GM10248 (cell line): Measurements from ENCODE around the gene NFIX.

Experiments used
- CTCF ChIA-PET: fragments of 300-600 bp; sonication (Branson Sonifier 250); formaldehyde crosslinking; extraction: SDS; loops from one replicate; lab custom pipeline; 2021; ENCODE audit warnings: antibody characterized with exemption; lab: Yijun Ruan, JAX
- POLR2A ChIA-PET: fragments of 350-650 bp; sonication (Branson Sonifier 250); formaldehyde crosslinking; extraction: SDS; loops from one replicate; lab custom pipeline; 2020; ENCODE audit warnings: antibody characterized with exemption; lab: Yijun Ruan, JAX
- DNase-seq: peaks from one replicate; pipeline ENCODE4 v3.0.0; 2012; ENCODE audit errors: extremely low spot score
- TF ChIP-seq, protein P1 (sequence below): IDR thresholded peaks from 2 replicates; pipeline ENCODE4 v1.5.1; 2012; ENCODE audit warnings: mild to moderate bottlenecking, low read depth; ENCODE audit errors: extremely low read depth, missing control alignments, control extremely low read depth

The NFIX gene

DNA sequence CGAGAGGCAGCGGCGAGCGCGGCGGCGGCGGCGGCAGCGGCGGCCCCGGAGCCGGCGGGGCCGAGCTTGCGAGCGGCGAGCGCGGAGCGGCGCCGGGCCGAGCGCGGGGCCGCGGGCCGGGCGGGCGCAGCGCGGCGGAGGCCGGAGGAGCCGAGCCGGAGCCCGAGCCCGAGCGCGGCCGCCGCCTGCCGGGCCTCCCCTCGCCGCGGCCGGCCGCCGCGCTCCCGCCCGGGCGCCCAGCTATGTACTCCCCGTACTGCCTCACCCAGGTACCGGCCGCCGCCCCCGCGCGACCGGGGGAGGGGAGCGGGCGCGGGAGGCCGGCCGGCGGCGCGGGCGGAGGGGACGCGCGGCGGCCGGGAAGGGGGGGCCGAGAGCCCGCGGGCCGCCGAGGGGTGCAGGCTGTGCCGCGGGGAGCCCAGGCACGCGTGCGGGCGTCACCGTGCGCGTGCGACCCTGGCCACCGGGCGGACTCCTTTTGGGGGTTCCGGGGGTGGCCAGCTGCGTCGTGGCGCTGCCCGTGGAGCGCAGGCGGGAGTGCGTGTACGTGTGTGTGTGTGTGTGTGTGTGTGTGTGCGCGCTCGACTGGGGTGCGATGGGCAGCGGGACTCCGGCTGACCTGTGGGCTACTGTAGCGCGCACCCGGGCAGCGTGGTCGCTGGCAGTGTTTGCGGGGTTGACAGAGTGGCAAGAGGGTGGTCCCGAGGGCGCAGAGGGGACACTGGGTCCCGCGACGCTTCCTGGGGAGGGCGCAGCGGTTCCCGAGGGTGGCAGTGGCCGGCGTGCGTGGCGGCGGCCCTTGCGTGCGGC is 526 bp downstream of the NFIX start:
- TF ChIP-seq, protein P1, sequence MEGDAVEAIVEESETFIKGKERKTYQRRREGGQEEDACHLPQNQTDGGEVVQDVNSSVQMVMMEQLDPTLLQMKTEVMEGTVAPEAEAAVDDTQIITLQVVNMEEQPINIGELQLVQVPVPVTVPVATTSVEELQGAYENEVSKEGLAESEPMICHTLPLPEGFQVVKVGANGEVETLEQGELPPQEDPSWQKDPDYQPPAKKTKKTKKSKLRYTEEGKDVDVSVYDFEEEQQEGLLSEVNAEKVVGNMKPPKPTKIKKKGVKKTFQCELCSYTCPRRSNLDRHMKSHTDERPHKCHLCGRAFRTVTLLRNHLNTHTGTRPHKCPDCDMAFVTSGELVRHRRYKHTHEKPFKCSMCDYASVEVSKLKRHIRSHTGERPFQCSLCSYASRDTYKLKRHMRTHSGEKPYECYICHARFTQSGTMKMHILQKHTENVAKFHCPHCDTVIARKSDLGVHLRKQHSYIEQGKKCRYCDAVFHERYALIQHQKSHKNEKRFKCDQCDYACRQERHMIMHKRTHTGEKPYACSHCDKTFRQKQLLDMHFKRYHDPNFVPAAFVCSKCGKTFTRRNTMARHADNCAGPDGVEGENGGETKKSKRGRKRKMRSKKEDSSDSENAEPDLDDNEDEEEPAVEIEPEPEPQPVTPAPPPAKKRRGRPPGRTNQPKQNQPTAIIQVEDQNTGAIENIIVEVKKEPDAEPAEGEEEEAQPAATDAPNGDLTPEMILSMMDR: no peak
- POLR2A ChIA-PET: no interaction called here
- peak; percentile 64 for DNase-seq
- CTCF ChIA-PET: no interaction called here

DNA sequence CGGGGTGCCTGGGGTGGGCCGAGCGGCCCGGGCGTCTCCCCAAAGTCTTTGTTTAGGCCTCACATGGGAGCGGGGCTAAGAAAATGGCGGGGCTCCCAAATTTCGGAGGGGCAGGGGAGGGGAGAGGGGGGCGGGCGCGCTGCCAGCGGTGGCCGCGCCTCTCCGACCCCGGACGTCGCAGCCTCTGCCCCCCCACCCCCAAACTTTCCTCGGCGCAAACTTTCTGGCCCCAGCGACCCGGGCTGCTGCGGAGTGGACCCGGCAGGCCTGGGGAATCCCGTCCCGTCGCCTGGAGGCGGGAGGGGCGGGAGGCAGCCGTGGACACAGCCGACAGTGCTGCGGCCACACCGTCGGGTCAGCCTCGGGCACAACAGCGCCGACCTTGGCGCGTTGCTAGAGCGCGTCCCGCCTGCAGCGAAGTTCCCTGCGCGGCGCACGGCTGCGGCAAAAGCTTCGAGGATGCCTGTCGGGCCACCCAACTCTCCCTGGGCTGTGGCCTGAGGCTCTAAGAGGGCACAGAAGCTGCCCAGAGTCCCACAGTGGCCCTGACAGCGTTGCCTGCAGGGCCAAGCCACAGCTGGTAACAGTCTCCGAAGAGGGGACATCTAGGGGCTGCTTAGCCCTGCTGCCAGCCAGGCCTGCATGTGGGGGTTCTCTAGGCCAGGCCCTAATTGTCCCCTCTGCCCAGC is 1.3 kb downstream of the NFIX start:
- ChIA-PET POLR2A (no interaction called here), CTCF (interaction anchor here (1.4 kb wide), 1 partner anchor 31 kb away, joined by 4 read pairs; no protein-coding TSS in a partner anchor)
- TF ChIP-seq, protein P1: no peak
- DNase-seq: no peak

DNA sequence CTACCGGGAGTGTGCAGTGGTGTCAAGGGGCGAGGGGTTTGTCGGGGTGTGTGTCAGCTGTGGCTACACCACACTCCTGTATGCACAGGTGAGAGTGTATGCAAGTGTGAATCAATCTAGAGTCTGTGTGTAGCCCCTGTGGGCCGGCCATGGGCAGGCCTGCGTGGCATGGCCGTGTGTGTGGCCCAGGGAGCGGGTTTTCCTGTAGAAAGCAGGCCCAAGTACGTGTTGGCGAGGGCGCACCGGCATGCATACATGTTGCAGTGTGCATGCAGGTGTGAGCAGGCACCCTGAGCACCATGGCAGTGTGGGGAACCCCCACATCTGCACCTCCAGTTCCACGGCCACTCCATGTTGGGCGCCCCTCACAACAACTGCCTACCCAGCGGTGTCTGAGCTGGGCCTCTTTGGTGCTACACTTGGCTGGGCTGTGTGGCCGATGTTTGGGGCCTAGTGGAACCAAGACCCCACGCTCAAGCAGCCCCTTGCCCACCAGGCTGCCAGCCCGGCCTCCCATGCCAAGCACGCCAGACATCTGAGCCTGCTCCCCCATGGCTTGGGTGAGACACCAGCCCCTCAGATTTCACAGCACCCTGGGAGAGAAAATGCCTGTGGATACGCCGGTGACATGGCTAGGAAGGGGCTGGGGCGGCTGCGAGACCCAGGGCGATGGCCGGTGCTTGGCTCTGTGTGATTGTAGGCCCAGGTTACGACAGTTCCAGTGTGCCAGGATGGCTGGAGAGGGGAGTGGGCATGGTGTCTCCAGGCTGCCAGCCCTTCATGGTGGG is 2.1 kb downstream of the NFIX start:
- TF ChIP-seq, protein P1: no peak
- ChIA-PET CTCF (interaction anchor here (1.4 to 1.9 kb wide), 2 partner anchors 20 to 32 kb away, joined by 4 to 5 read pairs; no protein-coding TSS in a partner anchor), POLR2A (no interaction called here)
- DNase-seq: no peak

DNA sequence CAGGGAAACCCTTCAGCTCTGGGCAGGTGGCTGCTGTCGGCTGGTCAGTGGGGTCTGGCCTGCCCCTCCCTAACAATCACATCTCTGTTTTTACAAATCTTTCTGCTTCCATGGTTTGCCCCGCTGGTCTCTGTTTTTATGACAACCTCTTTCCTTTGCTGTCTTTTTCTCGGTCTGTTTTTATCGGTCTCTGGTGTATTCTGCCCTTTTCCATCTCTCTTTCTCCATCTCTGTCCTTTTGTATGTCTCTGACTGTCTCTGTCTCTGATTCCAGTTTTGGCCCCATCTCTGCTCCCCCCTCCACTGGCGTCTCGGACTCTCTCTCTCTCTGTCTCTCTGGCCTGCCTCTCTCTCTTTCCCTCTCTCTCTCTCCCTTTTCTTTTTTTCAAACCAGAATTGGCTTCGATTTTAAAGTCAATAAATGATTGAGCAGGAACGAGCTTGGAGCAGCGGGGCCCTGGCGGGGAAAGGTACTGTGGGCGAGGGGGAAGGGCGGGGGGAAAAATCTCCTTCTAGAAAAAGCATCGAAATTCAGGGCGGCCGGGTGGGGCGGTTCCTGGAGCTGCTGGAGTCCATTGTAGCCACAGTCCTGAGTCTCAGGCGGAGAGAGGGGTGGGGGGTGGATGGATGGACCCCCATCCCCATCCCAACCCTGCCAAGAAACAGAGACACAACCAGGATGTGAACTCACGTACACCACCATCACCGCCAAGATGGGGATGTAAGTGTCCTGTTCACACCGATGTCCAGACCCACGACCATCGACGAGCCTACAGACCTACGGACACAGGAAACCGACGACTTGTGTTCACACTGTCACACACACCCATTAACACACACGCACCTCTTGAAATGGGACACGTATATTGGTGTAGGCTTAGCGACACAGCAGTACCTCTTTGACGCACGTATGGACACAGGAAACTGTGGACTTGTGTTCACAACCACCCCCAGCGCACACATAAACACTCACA is 3.0 kb downstream of the NFIX start:
- CTCF ChIA-PET: interaction anchor here (1.4 to 1.9 kb wide), 2 partner anchors 21 to 33 kb away, joined by 4 to 5 read pairs; no protein-coding TSS in a partner anchor
- TF ChIP-seq, protein P1: no peak
- POLR2A ChIA-PET: no interaction called here
- no peak for DNase-seq

DNA sequence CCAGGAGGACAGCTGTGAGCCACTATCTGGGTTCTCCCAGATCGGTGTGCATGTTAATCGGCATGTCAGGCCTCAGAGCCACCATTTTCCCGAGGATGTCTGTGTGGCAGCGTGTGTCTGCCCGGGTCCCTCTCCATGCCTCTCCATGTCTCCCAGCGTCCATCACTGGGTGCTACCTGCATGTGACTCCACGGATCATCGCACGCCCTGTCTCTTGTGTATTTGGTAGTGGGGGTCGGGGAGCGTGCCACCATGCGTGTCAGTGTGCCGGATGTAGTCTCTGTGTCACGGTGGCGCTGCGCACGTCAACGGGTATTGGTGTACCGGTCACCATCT is 5.9 kb downstream of the NFIX start:
- TF ChIP-seq, protein P1: no peak
- CTCF ChIA-PET: interaction anchor here (1.5 to 2.1 kb wide), 3 partner anchors 24 to 36 kb away, joined by 4 to 8 read pairs (median 8); no protein-coding TSS in a partner anchor
- POLR2A ChIA-PET: no interaction called here
- no peak for DNase-seq
